ENCODE measurements around the gene LAMA5.

The LAMA5 gene

DNA sequence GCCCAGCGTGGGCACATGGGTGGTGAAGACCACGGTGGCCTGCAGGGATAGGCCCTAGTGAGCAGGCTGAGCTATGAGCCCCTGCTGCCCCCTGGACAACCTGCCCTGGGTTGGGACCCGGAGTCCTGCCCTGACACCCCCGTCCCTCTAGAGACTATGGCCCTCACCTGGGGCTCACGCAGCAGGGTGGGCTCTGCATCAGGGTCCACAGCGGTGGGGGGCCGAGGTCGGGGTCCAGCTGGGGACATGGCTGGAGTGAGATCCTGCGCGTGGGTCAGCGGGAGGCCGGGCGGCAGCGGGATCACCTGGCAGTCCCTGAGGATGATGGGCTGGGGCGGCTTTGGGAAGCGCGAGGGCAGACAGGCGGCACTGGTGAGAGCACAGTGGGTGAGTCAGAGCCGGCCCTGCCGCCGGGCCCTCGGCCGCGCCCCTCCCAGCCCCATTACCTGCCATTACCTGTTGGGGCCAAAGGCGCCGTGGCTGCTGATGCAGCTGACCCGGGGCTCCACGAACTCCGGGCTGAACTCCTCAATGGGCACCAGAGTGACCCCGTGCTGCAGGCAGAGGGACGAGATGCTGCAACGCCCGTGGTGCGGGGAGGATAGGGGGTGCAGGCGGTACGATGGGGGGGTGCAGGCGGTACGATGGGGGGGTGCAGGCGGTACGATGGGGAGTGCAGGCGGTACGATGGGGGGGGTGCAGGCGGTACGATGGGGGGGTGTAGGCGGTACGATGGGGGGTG, 36.4 kb downstream of the LAMA5 start:
- DNase-seq (ENCODE audit: low read depth in 2 of 2): no peak

DNA sequence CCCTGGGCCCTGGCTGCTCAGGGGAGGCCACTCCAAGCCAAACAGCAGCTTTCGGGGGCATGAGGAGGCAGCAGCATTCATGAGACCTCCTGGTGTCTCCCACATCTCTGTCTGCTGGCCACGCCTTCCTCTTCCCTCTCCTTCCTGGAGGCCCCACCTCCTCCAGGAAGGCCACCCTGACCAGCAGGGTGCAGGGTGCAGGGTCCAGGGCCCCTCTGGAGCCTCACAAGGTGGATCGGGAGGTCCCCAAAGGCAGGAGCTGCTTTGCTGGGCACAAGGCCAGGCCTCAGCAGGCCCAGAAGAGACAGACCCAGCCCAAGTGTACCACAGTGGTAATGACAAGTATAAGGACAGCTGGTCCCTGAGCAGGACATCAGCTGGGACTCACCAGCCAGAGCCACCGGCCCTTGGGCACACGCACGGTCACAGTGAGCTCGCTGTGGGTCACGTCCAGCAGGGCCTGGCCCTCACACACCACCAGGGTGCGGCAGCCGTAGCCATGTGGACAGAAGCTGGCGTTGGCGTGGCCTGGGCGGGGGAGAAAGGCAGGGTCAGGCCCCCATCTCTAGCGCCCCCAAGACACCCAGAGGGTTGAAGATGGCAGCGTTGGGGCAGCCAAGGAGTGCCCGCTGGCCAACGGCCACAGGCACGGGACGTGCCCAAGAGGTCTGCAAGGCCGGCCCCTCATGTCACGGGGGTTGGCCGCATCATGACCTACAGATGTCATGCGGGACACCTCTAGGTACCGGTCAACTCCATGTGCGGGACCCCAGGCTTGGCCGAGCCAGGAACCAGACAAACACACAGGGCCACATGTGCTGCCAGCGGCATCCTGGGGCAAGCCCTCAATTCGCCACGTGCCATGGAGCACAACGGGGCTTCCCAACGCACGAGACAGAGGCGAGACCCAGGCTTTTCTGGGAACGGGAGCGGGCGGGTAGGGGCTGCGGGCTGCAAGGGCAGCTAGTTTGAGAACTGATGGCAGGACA, 37.4 kb downstream of the LAMA5 start:
- DNase-seq (ENCODE audit: low read depth in 2 of 2): no peak

- no peak for DNase-seq (ENCODE audit: low read depth in 2 of 2)
Observed at GRCh38 chr20:62328684-62329388, 38.3 kb downstream of the LAMA5 start.

DNA sequence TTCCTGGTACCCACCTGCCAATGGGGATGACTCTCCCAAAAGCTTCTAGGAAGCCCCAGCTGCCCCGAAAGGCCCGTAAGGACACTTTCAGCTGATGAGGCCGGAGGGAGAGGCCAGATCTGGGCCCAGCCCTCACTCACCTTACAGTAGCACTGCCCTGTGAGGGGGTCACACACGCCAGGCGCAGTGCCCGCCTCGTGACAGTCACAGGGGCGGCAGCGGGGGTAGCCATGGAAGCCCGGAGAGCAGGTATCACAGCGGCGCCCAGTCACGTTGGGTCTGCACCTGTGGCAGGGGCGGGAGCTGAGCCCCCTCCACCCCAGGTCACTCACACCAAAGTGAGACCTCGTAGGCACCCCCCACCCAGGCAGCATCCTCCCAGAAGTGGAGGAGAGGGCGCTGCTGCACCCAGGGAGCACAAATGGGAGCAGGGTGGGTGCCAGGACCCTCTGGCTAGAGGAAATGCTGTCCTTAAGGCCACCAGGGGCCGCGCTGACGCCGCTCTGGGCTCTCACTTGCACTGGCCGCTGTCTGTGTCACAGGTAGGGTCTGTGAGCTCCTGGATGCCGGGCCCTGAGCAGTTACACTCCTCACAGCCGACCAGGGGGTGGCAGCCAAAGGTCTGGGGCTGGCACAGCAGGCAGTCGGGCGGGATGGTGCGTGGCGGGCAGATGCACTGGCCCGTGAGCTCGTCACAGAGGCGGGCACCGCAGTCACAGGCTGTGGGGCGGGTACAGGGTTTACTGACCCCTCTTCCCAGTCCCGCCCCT, 39.2 kb downstream of the LAMA5 start:
- DNase-seq (ENCODE audit: low read depth in 2 of 2): no peak

- no peak for DNase-seq (ENCODE audit: low read depth in 2 of 2)
Observed at GRCh38 chr20:62326959-62327725, 40.0 kb downstream of the LAMA5 start.

- no peak for DNase-seq (ENCODE audit: low read depth in 2 of 2)
Observed at GRCh38 chr20:62326559-62326958, 40.6 kb downstream of the LAMA5 start.

- DNase-seq (ENCODE audit: low read depth in 2 of 2): no peak
Observed at GRCh38 chr20:62325172-62325905, 41.8 kb downstream of the LAMA5 start.

- DNase-seq (ENCODE audit: low read depth in 2 of 2): no peak
Observed at GRCh38 chr20:62323980-62324906, 42.9 kb downstream of the LAMA5 start.

- no peak for DNase-seq (ENCODE audit: low read depth in 2 of 2)
Observed at GRCh38 chr20:62323146-62323979, 43.7 kb downstream of the LAMA5 start.

DNA sequence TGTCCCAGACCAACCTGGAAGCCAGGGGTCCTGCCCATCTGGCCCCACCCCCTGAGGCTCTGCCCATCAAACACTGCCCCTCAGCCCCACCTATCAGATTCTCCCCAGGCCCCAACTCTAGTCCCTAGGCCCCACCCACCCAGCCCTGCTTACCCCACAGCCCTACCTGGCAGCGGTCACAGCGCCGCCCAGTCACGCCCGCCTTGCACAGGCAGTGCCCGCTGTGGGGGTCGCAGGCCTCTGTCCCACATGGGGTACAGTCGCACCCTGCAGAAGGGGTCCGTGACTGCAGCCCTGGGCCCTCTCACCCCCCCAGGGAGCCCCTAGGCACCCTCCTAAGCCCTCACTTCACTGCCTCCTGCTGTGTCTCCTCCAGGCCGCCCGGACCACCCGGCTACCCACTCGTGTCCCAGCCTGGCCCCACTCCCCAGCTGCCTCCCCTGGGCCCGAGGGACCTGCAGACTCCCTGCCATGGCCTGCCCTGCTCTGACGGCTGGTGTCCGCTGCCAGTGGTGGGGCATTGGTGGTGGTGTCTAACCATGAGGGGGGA, 44.5 kb downstream of the LAMA5 start:
- DNase-seq (ENCODE audit: low read depth in 2 of 2): no peak

DNA sequence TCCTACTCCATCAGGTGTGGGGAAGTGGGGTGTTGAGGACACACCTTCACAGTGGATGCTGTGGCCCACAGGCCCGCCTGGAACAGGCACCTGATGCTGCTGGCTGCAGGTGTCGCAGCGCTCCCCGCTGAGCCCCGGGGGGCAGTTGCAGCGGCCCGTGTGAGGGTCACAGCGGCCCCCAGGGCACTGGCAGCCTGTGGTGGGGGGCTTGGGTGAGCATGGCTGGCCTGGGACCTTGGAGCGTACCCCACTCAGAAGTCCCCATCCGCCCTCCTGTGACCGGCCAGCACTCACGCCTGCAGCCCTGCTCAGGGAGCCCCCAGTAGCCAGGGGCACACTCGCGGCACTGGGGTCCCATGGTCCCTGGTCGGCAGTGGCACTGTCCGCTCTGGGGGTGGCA, 45.1 kb downstream of the LAMA5 start:
- DNase-seq (ENCODE audit: low read depth in 2 of 2): no peak

DNA sequence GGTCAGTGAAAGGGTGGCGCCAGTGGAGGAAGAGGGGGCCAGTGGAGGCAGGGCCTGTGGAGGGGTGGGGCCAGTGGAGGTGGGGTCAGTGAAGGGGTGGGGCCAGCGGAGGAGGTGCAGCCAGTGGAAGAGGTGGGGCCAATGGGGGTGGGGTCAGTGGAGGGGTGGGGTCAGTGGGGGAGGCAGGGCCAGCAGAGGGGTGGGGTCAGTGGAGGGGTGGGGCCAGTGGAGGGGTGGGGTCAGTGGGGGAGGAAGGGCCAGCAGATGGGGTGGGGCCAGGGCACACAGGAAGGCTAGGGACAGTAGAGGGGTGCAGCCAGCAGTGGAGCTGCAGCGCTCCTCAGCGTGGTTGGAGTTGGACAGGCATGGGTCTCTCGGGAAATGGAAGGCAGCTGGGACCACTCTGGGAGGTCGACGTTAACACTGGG, 45.6 kb downstream of the LAMA5 start:
- no peak for DNase-seq (ENCODE audit: low read depth in 2 of 2)

DNA sequence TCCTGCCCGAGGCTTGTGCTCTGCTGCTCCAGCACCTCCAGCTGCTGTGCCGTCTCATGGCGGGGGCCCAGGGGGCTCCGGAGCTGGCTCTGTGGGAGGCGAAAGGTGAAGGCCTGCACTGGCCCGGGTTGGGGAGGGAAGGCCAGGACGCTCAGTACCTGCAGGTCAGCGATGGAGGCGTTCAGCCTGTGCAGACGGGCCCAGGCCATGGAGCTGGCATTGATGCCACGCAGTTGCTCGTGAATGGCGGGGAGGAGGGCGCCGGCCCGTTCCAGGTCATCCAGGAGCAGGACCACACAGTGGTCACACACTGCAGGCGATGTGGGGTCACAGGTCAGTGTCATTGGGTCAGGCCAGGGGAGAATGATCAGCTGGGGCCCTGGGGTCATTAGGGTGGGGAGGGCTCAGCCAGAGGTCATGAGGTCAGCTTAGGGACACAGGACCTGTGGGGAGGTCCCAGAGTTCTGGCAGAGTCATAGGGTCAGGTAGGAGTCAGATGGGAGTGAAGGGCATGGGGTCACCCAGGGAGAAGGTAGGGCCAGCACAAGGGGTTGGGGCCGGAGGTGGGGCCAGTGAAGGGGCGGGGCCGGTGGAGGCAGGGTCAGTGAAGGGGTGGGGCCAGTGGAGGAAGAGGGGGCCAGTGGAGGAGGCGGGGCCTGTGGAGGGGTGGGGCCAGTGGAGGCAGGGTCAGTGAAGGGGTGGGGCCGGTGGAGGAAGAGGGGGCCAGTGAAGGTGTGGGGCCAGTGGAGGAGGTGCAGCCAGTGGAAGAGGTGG, 46.3 kb downstream of the LAMA5 start:
- DNase-seq (ENCODE audit: low read depth in 2 of 2): no peak

- DNase-seq (ENCODE audit: low read depth in 2 of 2): no peak
Observed at GRCh38 chr20:62319346-62319909, 47.7 kb downstream of the LAMA5 start.

DNA sequence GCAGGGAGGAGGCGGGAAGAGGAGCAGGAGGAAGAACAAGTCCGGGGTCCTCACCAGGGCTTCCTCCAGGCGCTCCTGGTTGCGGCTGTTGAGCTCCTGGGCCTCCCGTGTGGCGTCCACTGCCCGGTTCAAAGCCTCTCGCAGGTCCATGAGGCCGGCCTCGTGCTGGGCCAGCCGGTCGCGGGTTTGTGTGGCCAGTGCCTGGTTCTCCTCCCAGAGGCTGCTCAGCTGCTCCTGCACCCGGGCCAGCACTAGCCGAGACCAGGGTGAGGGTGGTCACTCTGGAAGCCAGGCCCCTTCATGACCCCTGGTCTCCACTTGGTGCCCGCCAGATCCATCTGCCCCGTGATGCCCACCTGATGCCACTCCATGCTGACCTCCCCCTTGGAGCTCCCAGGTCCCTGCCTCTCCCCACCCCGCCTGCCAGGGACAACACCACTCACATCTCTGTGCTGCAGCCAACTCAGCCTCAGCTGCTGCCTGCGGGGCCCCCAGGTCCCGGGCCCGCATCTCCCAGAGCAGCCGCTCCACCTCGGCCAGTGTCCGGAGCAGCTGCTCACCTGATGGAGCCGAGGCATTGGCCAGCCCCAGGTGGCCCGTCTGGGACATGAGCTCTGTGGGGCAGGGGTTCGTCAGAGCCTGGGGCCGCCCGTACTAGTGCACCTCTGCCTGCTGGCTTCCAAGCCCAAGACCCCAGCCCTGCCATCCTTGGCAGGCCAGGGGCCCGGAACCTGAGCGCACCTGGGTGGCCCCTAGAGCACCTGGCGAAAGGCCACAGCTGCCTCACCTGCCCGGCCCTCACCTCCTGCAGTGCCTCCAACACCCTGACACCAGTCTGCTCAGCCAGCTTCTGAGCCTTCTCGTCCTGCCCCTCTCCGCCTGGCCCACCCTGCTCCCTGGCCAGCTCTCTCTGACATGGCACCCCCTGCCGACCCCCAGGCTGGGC, 48.4 kb downstream of the LAMA5 start:
- DNase-seq (ENCODE audit: low read depth in 2 of 2): no peak

Data from fibroblast of skin of left biceps (primary cell).